Gastrocnemius medialis (tissue), 4 donors: ENCODE results near the gene PALD1.

Experiments used
- CTCF ChIP-seq, 5 experiments: fragments of 450-650 bp in 3 of 5; fragments of 200-600 bp in 2 of 5; sonication (generic) in 2 of 5; IDR thresholded peaks in 4 of 5; conservative IDR thresholded peaks in 1 of 5; 1 replicate in 4 of 5; 2 replicates in 1 of 5; pipeline ENCODE4 v1.5.1; 2016 to 2019; ENCODE audit warnings: antibody characterized with exemption in 5 of 5, mild to moderate bottlenecking in 3 of 5, moderate library complexity in 3 of 5
- POLR2A ChIP-seq, 2 donors: fragments of 450-650 bp; IDR thresholded peaks; one replicate each; pipeline ENCODE4 v1.6.1; 2017; ENCODE audit warnings: antibody characterized with exemption in 2 of 2, mild to moderate bottlenecking in 2 of 2, moderate library complexity in 2 of 2

- TF ChIP-seq POLR2A (IDR thresholded peaks at IDR 0.05) = no peak
- TF ChIP-seq CTCF (IDR thresholded peaks at IDR 0.05 in 4 of 5, conservative IDR thresholded peaks at IDR 0.05 in 1 of 5) = no peak
Observed at GRCh38 chr10:70613941-70614340, 135.4 kb downstream of the PALD1 start.
